Activated CD4-positive, alpha-beta T cell treated with anti-CD3 and anti-CD28 coated beads, Interleukin-2, amount 10 ng/mL, durations not matched to agents 24 days and 14 days (primary cell): ENCODE measurements around the gene FTL. TPM values are rescaled to one million over a fixed set of nuclear protein-coding genes. Genes with fewer than 3 reads are reported as not detected.

ENCODE experiments used
- DNase-seq: peaks from one replicate; pipeline ENCODE4 v3.0.0; 2022
- H3K27ac Mint-ChIP-seq: one replicate; pipeline ENCODE4 v1.8.0; 2022; ENCODE audit warnings: mild to moderate bottlenecking, mixed read lengths
- H3K27me3 Mint-ChIP-seq: one replicate; pipeline ENCODE4 v1.8.0; 2022; ENCODE audit warnings: mixed read lengths
- H3K36me3 Mint-ChIP-seq: one replicate; pipeline ENCODE4 v1.8.0; 2022; ENCODE audit warnings: low read depth, mild to moderate bottlenecking, mixed read lengths
- H3K4me1 Mint-ChIP-seq: one replicate; pipeline ENCODE4 v1.8.0; 2021; ENCODE audit warnings: mixed read lengths
- H3K4me3 Mint-ChIP-seq: one replicate; pipeline ENCODE4 v1.8.0; 2022; ENCODE audit warnings: mild to moderate bottlenecking, moderate library complexity, mixed read lengths
- H3K9me3 Mint-ChIP-seq: one replicate; pipeline ENCODE4 v1.8.0; 2021; ENCODE audit warnings: mixed read lengths
- intact Hi-C: fragments of 100-400 bp; cut with micrococcal nuclease; formaldehyde crosslinking; loops from one replicate; pipeline ENCODE4 v1.15.1; 2023
- total RNA-seq: library from RNA; stranded (reverse); gene quantifications from 2 replicates; pipeline ENCODE4 v1.2.3, GENCODE V29; 2022

Gene FTL
- total RNA-seq, 1 donor from 2014 or later, result 696 TPM

GRCh38 chr19:48928164-48929025 lies 36.7 kb upstream of the FTL start:
- DNase-seq, result no peak
- peaks cover 8% of the 10 kb centered on the region for H3K4me1 Mint-ChIP-seq
- intact Hi-C loops, result no loop called here
- H3K27me3 Mint-ChIP-seq, result peaks cover 3% of the 10 kb centered on the region
- no peak overlapping the region for H3K27ac Mint-ChIP-seq
- H3K4me3 Mint-ChIP-seq, result no peak overlapping the region
- no peaks in the 10 kb centered on the region for H3K36me3 Mint-ChIP-seq
- H3K9me3 Mint-ChIP-seq, result no peaks in the 10 kb centered on the region

- Mint-ChIP-seq H3K4me3 (peak within 1 kb of the TSS; percentile 83), H3K27ac (peak within 1 kb of the TSS; percentile 17), H3K4me1 (peaks cover 12% of the 10 kb centered on the region), H3K27me3 (peaks cover 3% of the 10 kb centered on the region), H3K9me3 (no peaks in the 10 kb centered on the region), H3K36me3 (no peaks in the 10 kb centered on the region)
- DNase-seq, result peak; percentile 96
- intact Hi-C loops, result no loop called here
Observed at GRCh38 chr19:48933382-48933932, 31.7 kb upstream of the FTL start, which contains the start of gene DHDH. Gene DHDH, plus strand, starts transcription at chr19:48933699. Its CDS starts 23 bp downstream, at chr19:48933722.

DNA sequence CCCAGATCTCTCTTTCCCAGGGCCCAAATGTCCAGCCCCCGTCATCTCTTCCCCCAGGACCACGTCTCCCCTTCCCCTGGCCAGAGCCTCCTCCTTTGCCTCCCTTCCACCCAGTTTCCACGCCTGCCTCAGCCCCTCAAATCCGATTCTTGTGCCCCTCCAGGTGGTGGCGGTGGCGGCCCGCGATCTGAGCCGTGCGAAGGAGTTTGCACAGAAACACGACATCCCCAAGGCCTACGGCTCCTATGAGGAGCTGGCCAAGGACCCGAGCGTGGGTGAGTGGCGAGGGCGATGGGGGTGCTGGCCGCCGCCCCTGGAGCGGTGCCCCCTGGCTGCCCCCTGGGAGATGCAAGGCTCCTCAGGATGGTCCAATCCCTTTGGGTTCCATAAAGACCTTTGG lies 30.3 kb upstream of the FTL start:
- no peaks in the 10 kb centered on the region for H3K9me3 Mint-ChIP-seq
- DNase-seq, result no peak
- H3K27me3 Mint-ChIP-seq, result peaks cover 3% of the 10 kb centered on the region
- H3K36me3 Mint-ChIP-seq, result no peaks in the 10 kb centered on the region
- peaks cover 12% of the 10 kb centered on the region for H3K4me1 Mint-ChIP-seq
- intact Hi-C loops, result no loop called here
- no peak overlapping the region for H3K4me3 Mint-ChIP-seq
- H3K27ac Mint-ChIP-seq, result no peak overlapping the region

GRCh38 chr19:48935864-48936263 lies 29.2 kb upstream of the FTL start:
- Mint-ChIP-seq H3K4me1 (peaks cover 12% of the 10 kb centered on the region), H3K36me3 (no peaks in the 10 kb centered on the region), H3K27me3 (peaks cover 3% of the 10 kb centered on the region), H3K27ac (no peak overlapping the region), H3K4me3 (no peak overlapping the region), H3K9me3 (no peaks in the 10 kb centered on the region)
- DNase-seq, result no peak
- intact Hi-C loops, result no loop called here

GRCh38 chr19:48938256-48938655 lies 26.9 kb upstream of the FTL start:
- H3K27ac Mint-ChIP-seq, result no peak overlapping the region
- no peak overlapping the region for H3K4me3 Mint-ChIP-seq
- intact Hi-C loops, result no loop called here
- DNase-seq, result no peak
- peaks cover 2% of the 10 kb centered on the region for H3K27me3 Mint-ChIP-seq
- peaks cover 11% of the 10 kb centered on the region for H3K4me1 Mint-ChIP-seq
- H3K36me3 Mint-ChIP-seq, result no peaks in the 10 kb centered on the region
- H3K9me3 Mint-ChIP-seq, result no peaks in the 10 kb centered on the region

DNA sequence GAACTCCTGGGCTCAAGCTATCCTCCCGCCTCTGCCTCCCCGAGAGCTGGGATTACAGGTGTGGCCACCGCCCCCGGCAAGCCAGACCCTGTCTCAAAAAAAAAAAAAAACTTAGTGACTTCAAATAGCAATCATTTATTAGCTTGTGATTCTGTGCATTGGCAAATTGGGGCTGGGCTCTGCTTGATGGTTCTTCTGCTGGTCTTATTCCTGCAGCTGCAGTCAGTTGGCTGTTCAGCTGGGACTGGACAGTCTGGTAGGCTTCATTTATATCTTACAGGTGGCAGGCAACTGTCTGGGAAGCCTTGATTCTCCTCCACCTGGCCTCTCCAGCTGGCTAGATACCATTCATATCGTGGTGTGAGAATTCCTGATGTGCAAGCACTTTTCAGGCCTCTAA lies 24.2 kb upstream of the FTL start:
- no peaks in the 10 kb centered on the region for H3K4me1 Mint-ChIP-seq
- no peaks in the 10 kb centered on the region for H3K9me3 Mint-ChIP-seq
- H3K27me3 Mint-ChIP-seq, result no peaks in the 10 kb centered on the region
- H3K36me3 Mint-ChIP-seq, result no peaks in the 10 kb centered on the region
- H3K4me3 Mint-ChIP-seq, result no peak overlapping the region
- intact Hi-C loops, result no loop called here
- no peak for DNase-seq
- no peak overlapping the region for H3K27ac Mint-ChIP-seq

DNA sequence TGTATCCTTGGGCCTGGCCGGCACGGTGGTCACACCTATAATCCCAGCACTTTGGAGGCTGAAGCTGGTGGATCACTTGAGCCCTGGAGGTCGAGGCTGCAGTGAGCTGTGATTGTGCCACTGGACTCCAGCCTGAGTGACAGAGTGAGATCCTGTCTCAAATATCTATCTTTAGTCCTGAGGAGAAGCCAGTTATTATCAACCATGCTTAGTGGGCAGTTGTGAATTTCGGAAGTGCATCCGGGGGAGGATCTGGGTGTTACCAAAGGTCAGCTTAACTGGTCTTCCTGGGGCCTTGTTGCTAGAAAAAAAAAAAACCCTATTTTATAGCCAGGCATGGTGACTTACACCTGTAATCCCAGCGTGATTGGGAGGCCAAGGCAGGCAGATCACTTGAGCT lies 22.0 kb upstream of the FTL start:
- Mint-ChIP-seq H3K9me3 (peaks cover 3% of the 10 kb centered on the region), H3K4me3 (no peak overlapping the region), H3K36me3 (no peaks in the 10 kb centered on the region), H3K27me3 (no peaks in the 10 kb centered on the region), H3K27ac (no peak overlapping the region), H3K4me1 (no peaks in the 10 kb centered on the region)
- intact Hi-C loops, result no loop called here
- DNase-seq, result no peak

GRCh38 chr19:48945415-48945814 lies 19.7 kb upstream of the FTL start:
- Mint-ChIP-seq H3K4me3 (no peak overlapping the region), H3K27me3 (no peaks in the 10 kb centered on the region), H3K4me1 (no peaks in the 10 kb centered on the region), H3K9me3 (peaks cover 9% of the 10 kb centered on the region), H3K27ac (no peak overlapping the region), H3K36me3 (no peaks in the 10 kb centered on the region)
- DNase-seq, result no peak
- intact Hi-C loops, result no loop called here

DNA sequence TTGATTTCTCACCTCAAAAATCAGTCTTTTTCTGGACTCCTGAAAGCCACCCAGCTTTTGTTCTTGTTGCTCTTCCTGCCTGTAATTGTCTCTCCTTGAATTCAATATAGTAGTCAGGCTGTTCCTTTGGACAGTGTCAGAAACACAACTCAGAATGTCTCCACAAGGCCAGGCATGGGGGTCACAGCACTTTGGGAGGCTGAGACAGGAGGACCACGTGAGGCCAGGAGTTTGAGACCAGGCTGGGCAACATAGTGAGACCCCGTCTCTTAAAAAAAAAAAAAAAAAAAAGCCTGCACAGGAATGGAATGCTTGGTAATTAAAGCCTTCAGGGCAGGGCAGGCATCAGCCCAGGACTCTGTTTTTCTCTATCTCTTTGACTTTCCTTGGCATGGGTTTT lies 19.3 kb upstream of the FTL start:
- no peak overlapping the region for H3K27ac Mint-ChIP-seq
- intact Hi-C loops, result no loop called here
- H3K27me3 Mint-ChIP-seq, result no peaks in the 10 kb centered on the region
- H3K36me3 Mint-ChIP-seq, result no peaks in the 10 kb centered on the region
- peaks cover 9% of the 10 kb centered on the region for H3K9me3 Mint-ChIP-seq
- no peak overlapping the region for H3K4me3 Mint-ChIP-seq
- no peak for DNase-seq
- H3K4me1 Mint-ChIP-seq, result no peaks in the 10 kb centered on the region

GRCh38 chr19:48946463-48947257 lies 18.4 kb upstream of the FTL start:
- H3K27me3 Mint-ChIP-seq, result no peaks in the 10 kb centered on the region
- H3K9me3 Mint-ChIP-seq, result peaks cover 9% of the 10 kb centered on the region
- no peak overlapping the region for H3K27ac Mint-ChIP-seq
- H3K4me1 Mint-ChIP-seq, result no peaks in the 10 kb centered on the region
- DNase-seq, result no peak
- H3K36me3 Mint-ChIP-seq, result no peaks in the 10 kb centered on the region
- H3K4me3 Mint-ChIP-seq, result no peak overlapping the region
- intact Hi-C loops, result no loop called here

- Mint-ChIP-seq H3K4me3 (no peak overlapping the region), H3K4me1 (no peaks in the 10 kb centered on the region), H3K27ac (no peak overlapping the region), H3K27me3 (no peaks in the 10 kb centered on the region), H3K36me3 (no peaks in the 10 kb centered on the region), H3K9me3 (peaks cover 9% of the 10 kb centered on the region)
- no peak for DNase-seq
- intact Hi-C loops, result no loop called here
Observed at GRCh38 chr19:48947258-48947542, 17.9 kb upstream of the FTL start.

DNA sequence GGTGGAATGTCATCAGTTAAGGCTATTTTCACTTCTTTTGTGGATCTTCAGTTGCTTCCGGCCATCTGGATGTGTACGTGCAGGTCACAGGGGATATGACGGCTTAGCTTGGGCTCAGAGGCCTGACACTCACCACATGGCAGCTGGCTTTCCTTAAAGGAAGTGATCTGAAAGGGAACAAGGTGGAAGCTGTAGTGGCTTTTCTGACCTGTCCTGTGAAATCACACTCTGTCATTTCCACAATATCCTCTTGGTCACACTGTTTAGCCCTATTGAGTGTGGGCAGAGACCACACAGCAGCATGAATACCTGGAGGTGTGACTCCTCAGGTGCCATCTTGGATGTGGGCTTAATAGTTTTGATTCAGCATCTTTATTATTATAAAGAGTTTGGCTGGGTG lies 14.9 kb upstream of the FTL start:
- no peak overlapping the region for H3K4me3 Mint-ChIP-seq
- H3K4me1 Mint-ChIP-seq, result peaks cover 3% of the 10 kb centered on the region
- no peak overlapping the region for H3K27ac Mint-ChIP-seq
- no peaks in the 10 kb centered on the region for H3K27me3 Mint-ChIP-seq
- H3K36me3 Mint-ChIP-seq, result no peaks in the 10 kb centered on the region
- peaks cover 9% of the 10 kb centered on the region for H3K9me3 Mint-ChIP-seq
- no peak for DNase-seq
- intact Hi-C loops, result no loop called here

- intact Hi-C loops, result no loop called here
- Mint-ChIP-seq H3K9me3 (peaks cover 9% of the 10 kb centered on the region), H3K27me3 (no peaks in the 10 kb centered on the region), H3K36me3 (peaks cover 7% of the 10 kb centered on the region), H3K4me3 (no peak overlapping the region), H3K4me1 (peaks cover 8% of the 10 kb centered on the region), H3K27ac (no peak overlapping the region)
- DNase-seq, result no peak
Observed at GRCh38 chr19:48950830-48951519, 14.1 kb upstream of the FTL start.

DNA sequence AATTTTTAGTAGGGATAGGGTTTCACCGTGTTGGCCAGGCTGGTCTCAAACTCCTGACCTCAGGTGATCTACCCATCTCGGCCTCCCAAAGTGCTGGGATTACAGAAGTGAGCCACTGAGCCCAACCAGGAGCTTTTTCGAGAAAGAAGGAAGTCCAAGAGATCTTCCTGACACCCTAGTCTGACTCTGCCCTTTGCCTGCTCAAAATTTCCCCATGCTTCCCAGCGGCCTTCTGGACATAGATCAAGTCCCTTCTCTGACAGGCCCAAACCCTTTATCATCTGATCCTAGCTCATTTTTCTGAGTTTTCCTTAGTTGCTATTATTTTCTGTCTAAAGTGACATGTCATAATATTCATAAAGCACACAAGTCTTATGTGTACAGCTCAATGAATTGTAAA lies 12.0 kb upstream of the FTL start:
- Mint-ChIP-seq H3K9me3 (peaks cover 6% of the 10 kb centered on the region), H3K36me3 (peaks cover 24% of the 10 kb centered on the region), H3K27ac (no peak overlapping the region), H3K4me3 (no peak overlapping the region), H3K4me1 (peaks cover 20% of the 10 kb centered on the region), H3K27me3 (no peaks in the 10 kb centered on the region)
- DNase-seq, result no peak
- intact Hi-C loops, result no loop called here
